ENCODE results near the gene BCAS3.

- TF ChIP-seq ZFX (IDR thresholded peaks at IDR 0.05; ENCODE audit: borderline replicate concordance) (no peak), CTCF (IDR thresholded peaks at IDR 0.05) (no peak)
These were observed 657.6 kb downstream of the BCAS3 start for GRCh38 chr17:61335105-61335844.
